Cardiac muscle cell (in vitro differentiated cells and primary cell): ENCODE measurements around the gene LCA5. TPM values are rescaled to one million over a fixed set of nuclear protein-coding genes. Genes with fewer than 3 reads are reported as not detected.

ENCODE experiments used
- DNase-seq, 2 donors: peaks; one replicate each; pipeline versions ENCODE4 v3.0.0 to v3.0.0-alpha.2; 2010 to 2017; ENCODE audit warnings: low read depth in 1 of 2, low spot score in 1 of 2
- H3K27ac ChIP-seq: fragments of 200-600 bp; sonication (generic); 2 replicates; pipeline ENCODE4 v1.5.1; 2016
- H3K27me3 ChIP-seq: fragments of 200-600 bp; sonication (generic); 2 replicates; pipeline ENCODE4 v1.6.0; 2016; ENCODE audit warnings: control low read depth
- H3K36me3 ChIP-seq: fragments of 200-600 bp; sonication (generic); 2 replicates; pipeline ENCODE4 v1.5.1; 2016; ENCODE audit warnings: control low read depth
- H3K4me1 ChIP-seq: fragments of 200-600 bp; sonication (generic); 2 replicates; pipeline ENCODE4 v1.8.1; 2017; ENCODE audit warnings: low read depth, mild to moderate bottlenecking, mixed run types
- H3K4me3 ChIP-seq: fragments of 200-600 bp; sonication (generic); 2 replicates; pipeline ENCODE4 v1.5.1; 2016; ENCODE audit warnings: mild to moderate bottlenecking
- H3K9me3 ChIP-seq: fragments of 200-600 bp; sonication (generic); 2 replicates; pipeline ENCODE4 v1.5.1; 2017; ENCODE audit warnings: low read depth, mild to moderate bottlenecking, control low read depth
- CTCF ChIP-seq: IDR thresholded peaks from 2 replicates; pipeline ENCODE4 v1.5.1; 2012; ENCODE audit warnings: low read depth, mild to moderate bottlenecking, low read length
- polyA plus RNA-seq: library from polyadenylated mRNA; unstranded; fragments of >200 nt; fragmentation: Nextera tagmentation; extraction: Ambion mirVana; gene quantifications from 2 replicates; pipeline ENCODE4 v1.2.1, GENCODE V29; 2016
- total RNA-seq: library from RNA; depleted of rRNA; stranded (reverse); fragments of >200 nt; gene quantifications from 2 replicates; pipeline ENCODE4 v1.2.3, GENCODE V29; 2016

The LCA5 gene
- total and polyA plus RNA-seq, 2 experiments from 2014 or later = 4.3 to 5.9 TPM

DNA sequence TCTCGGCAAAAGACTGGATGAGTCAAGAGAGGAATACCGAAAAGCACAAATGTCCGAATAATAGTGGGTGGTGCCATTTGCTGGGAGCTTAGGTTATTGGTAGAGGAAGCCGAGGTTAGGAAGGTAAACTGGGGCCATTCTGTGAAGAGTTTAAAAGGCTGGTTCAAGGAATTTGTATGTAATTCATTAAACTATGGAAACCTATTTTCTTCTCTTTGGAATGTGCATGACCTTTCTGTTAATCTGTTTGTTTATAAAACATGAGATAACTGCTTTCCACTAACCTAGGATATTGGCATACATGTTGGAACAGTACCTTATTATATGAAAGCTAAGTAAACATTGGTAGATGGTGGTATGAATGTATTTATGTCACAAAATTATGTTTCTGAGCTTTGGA lies 71.8 kb downstream of the LCA5 start:
- no peaks in the 10 kb centered on the region for H3K9me3 ChIP-seq
- H3K27me3 ChIP-seq = no peaks in the 10 kb centered on the region
- no peaks in the 10 kb centered on the region for H3K36me3 ChIP-seq
- H3K4me1 ChIP-seq = no peaks in the 10 kb centered on the region
- no peak for DNase-seq
- no peak overlapping the region for H3K4me3 ChIP-seq
- no peak overlapping the region for H3K27ac ChIP-seq
- TF ChIP-seq CTCF = no peak

- no peaks in the 10 kb centered on the region for H3K9me3 ChIP-seq
- H3K4me3 ChIP-seq = no peak overlapping the region
- H3K27me3 ChIP-seq = no peaks in the 10 kb centered on the region
- no peaks in the 10 kb centered on the region for H3K4me1 ChIP-seq
- no peaks in the 10 kb centered on the region for H3K36me3 ChIP-seq
- TF ChIP-seq CTCF = no peak
- H3K27ac ChIP-seq = no peak overlapping the region
- no peak for DNase-seq
Measured at GRCh38 chr6:79463621-79464050, 73.6 kb downstream of the LCA5 start.

- Histone ChIP-seq H3K9me3 (no peaks in the 10 kb centered on the region), H3K4me3 (no peak overlapping the region), H3K27ac (no peak overlapping the region), H3K27me3 (no peaks in the 10 kb centered on the region), H3K36me3 (no peaks in the 10 kb centered on the region), H3K4me1 (no peaks in the 10 kb centered on the region)
- peak in 1 of 2 donors; percentile 43 for DNase-seq
- TF ChIP-seq CTCF = no peak
Measured at GRCh38 chr6:79461205-79461604, 76.0 kb downstream of the LCA5 start.

GRCh38 chr6:79455446-79455845 lies 81.8 kb downstream of the LCA5 start:
- Histone ChIP-seq H3K36me3 (no peaks in the 10 kb centered on the region), H3K9me3 (no peaks in the 10 kb centered on the region), H3K4me1 (peaks cover 11% of the 10 kb centered on the region), H3K27me3 (no peaks in the 10 kb centered on the region), H3K4me3 (no peak overlapping the region), H3K27ac (no peak overlapping the region)
- no peak for DNase-seq
- TF ChIP-seq CTCF = no peak

GRCh38 chr6:79453558-79454042 lies 83.6 kb downstream of the LCA5 start:
- Histone ChIP-seq H3K9me3 (no peaks in the 10 kb centered on the region), H3K27me3 (no peaks in the 10 kb centered on the region), H3K4me3 (no peak overlapping the region), H3K36me3 (no peaks in the 10 kb centered on the region), H3K4me1 (peaks cover 11% of the 10 kb centered on the region), H3K27ac (no peak overlapping the region)
- peak in 1 of 2 donors; percentile 65 for DNase-seq
- no peak for TF ChIP-seq CTCF

DNA sequence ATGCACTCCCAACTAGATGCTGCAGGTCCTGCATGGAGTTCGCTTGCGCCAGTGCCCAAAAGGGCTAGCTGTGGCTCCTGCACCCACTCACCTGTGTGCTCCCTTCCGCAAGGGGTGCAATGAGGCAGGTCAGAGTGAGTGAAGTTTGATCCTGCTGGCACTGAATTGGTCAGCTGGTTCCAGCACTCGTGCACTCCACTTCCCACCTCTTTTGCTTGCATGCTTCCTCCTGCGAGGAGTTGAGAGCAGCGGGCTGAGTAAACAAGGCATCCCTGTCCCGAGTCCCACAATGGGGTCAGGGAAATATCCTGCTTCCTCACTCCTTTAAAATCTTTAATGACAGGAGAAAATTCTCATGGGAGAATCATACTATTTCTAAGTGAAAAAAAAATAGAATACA lies 86.2 kb downstream of the LCA5 start:
- no peak for DNase-seq
- H3K36me3 ChIP-seq = no peaks in the 10 kb centered on the region
- no peak for TF ChIP-seq CTCF
- peaks cover 11% of the 10 kb centered on the region for H3K4me1 ChIP-seq
- H3K27ac ChIP-seq = no peak overlapping the region
- no peaks in the 10 kb centered on the region for H3K9me3 ChIP-seq
- no peak overlapping the region for H3K4me3 ChIP-seq
- H3K27me3 ChIP-seq = no peaks in the 10 kb centered on the region
